Measurements from ENCODE around the gene MYO7B.

MYO7B gene

GRCh38 chr2:127530245-127531140 lies 5.0 kb upstream of the MYO7B start:
- no peak for TF ChIP-seq GATA1 (IDR thresholded peaks at IDR 0.05; ENCODE audit: low read depth, low read length)
- no peak for DNase-seq

- DNase-seq: no peak
- TF ChIP-seq GATA1 (IDR thresholded peaks at IDR 0.05; ENCODE audit: low read depth, low read length): no peak
- TF ChIP-seq POLR2A (IDR thresholded peaks at IDR 0.05; ENCODE audit: low read length): no peak
Measured at GRCh38 chr2:127531221-127531648, 4.2 kb upstream of the MYO7B start.

DNA sequence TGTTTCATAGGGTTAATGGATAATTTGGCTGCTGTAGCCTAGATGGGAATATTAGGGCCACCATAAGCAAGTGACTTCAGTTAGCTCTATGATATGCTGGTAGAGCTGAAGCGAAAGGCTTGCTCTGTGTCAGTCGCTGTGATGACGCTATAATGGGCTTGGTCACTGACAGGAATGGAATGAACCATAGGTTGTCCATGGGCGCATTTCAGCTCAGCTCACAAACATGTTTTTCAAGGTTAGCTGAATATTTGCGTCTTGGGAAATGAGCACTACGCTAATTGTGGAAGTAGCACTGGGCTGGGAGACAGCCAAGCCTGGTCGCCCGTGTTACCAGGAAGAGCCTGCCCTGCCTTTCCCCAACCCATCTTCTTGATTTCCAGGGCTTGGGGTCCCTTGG lies 3.2 kb upstream of the MYO7B start:
- TF ChIP-seq GATA1 (IDR thresholded peaks at IDR 0.05; ENCODE audit: low read depth, low read length): no peak
- TF ChIP-seq POLR2A (IDR thresholded peaks at IDR 0.05; ENCODE audit: low read length): no peak
- DNase-seq: no peak

- TF ChIP-seq POLR2A (IDR thresholded peaks at IDR 0.05; ENCODE audit: low read length) (no peak), GATA1 (IDR thresholded peaks at IDR 0.05; ENCODE audit: low read depth, low read length) (no peak)
Measured at GRCh38 chr2:127535918-127536317, 435 bp downstream of the MYO7B start.

DNA sequence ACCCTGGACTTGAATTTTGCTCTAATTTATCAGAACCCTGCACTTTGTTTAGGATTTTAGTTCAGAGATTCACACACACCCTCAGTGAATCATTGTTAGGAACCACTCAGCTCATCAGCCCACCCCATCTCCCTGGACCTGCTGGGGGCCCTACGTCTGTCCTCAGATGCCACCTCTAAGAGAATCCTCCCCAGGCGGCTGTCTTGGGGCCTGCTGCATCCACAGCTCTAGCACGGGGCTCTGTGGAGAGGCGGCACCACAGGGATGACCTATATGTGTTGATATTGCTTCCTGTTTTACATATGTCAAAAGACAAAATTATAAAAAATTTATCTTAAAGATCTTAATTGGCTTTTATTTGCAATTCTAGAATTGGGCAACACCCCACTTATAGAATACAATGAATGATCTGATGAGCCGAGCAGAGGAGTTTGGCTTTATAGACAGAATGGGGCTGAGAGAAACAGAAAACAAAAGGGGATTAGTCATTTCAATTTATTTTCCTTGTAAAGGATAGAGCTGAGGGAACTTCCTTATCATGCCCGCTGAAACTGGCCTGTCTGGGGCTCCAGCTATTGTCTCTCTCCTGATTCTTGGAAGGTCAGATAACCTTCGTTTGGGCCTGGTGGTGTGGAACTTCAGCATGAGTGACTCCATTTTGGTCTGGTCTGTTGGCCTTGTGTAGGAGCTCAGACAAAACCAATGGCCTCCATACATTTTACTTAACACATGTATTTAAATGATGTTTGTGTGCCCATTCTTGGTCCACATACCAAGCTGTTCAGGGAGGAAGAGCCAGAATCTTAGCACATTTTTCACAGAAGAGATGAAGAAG lies 1.4 kb downstream of the MYO7B start:
- no peak for DNase-seq
- no peak for TF ChIP-seq GATA1 (IDR thresholded peaks at IDR 0.05; ENCODE audit: low read depth, low read length)
- TF ChIP-seq POLR2A (IDR thresholded peaks at IDR 0.05; ENCODE audit: low read length): no peak

More at GRCh38 chr2:127535918-127536317, 435 bp downstream of the MYO7B start:
- DNase-seq: no peak

- TF ChIP-seq GATA1 (IDR thresholded peaks at IDR 0.05; ENCODE audit: low read depth, low read length) (no peak), POLR2A (IDR thresholded peaks at IDR 0.05; ENCODE audit: low read length) (no peak)
- DNase-seq: no peak
Measured at GRCh38 chr2:127537644-127538043, 2.2 kb downstream of the MYO7B start.

DNA sequence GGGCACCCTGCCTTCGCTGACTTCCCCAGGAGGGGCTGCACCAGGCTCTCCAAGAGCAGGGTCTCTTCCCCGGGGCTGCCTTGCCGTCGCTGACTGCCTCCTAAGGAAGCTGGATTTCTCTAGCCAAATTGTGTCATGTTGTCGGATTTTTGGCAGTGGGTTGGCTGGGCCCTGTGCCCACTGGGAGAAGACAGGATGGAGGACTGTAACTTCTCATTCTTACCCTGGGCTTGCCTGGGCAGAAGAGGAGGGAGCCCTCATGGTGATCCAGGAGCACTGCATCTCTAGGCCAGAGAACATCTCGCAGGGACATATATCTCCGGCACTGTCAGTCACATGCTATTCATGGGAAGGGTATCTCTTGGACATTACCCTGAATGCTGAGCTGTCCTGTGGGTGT lies 6.3 kb downstream of the MYO7B start:
- no peak for DNase-seq
- TF ChIP-seq POLR2A (IDR thresholded peaks at IDR 0.05; ENCODE audit: low read length) (no peak), GATA1 (IDR thresholded peaks at IDR 0.05; ENCODE audit: low read depth, low read length) (no peak)

DNA sequence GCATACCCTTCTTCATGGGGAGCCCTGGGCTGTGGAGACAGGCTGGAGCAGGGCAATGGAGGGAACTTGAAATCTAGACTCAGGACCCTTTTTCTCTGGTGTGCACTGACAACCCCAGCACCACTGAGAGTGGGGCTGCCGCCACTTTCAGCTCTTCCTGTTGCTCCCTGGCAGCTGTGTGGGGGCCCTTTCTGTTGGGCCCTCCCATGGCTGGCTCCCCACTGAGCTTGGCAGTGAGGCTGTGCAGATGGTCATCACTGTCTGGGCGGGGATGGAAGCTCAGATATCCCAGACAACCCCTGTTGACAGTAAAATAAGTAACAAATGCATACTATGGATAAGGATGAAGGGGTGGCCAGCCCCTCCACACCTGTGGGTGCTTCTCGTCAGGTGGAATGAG lies 6.7 kb downstream of the MYO7B start:
- no peak for TF ChIP-seq GATA1 (IDR thresholded peaks at IDR 0.05; ENCODE audit: low read depth, low read length)
- no peak for TF ChIP-seq POLR2A (IDR thresholded peaks at IDR 0.05; ENCODE audit: low read length)
- DNase-seq: peak in 1 of 2 experiments; percentile 30

DNA sequence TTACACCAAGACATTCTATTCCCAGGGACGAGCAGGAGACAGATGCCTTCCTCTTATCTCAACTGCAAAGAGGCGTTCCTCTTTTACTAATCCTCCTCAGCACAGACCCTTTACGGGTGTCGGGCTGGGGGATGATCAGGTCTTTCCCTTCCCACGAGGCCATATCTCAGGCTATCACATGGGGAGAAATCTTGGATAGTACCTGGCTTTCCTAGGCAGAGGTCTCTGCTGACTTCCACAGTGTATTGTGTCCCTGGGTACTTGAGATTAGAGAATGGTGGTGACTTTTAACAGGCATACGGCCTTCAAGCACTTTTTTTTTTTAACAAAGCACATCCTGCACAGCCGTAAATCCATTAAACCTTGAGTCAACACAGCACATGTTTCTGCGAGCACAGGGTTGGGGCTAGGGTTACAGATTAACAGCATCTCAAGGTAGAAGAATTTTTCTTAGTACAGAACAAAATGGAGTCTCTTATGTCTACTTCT lies 7.6 kb downstream of the MYO7B start:
- peak; percentile 13 to 63 for DNase-seq

- DNase-seq: no peak
- TF ChIP-seq GATA1 (IDR thresholded peaks at IDR 0.05; ENCODE audit: low read depth, low read length): no peak
- TF ChIP-seq POLR2A (IDR thresholded peaks at IDR 0.05; ENCODE audit: low read length): no peak
Measured at GRCh38 chr2:127545189-127545588, 9.7 kb downstream of the MYO7B start.

GRCh38 chr2:127545796-127546195 lies 10.3 kb downstream of the MYO7B start:
- DNase-seq: no peak
- TF ChIP-seq POLR2A (IDR thresholded peaks at IDR 0.05; ENCODE audit: low read length): no peak
- no peak for TF ChIP-seq GATA1 (IDR thresholded peaks at IDR 0.05; ENCODE audit: low read depth, low read length)

GRCh38 chr2:127546797-127547196 lies 11.3 kb downstream of the MYO7B start:
- TF ChIP-seq GATA1 (IDR thresholded peaks at IDR 0.05; ENCODE audit: low read depth, low read length) (no peak), POLR2A (IDR thresholded peaks at IDR 0.05; ENCODE audit: low read length) (no peak)
- DNase-seq: no peak

GRCh38 chr2:127551221-127551930 lies 15.9 kb downstream of the MYO7B start:
- DNase-seq: no peak
- TF ChIP-seq POLR2A (IDR thresholded peaks at IDR 0.05; ENCODE audit: low read length) (no peak), GATA1 (IDR thresholded peaks at IDR 0.05; ENCODE audit: low read depth, low read length) (no peak)

GRCh38 chr2:127552336-127552735 lies 16.9 kb downstream of the MYO7B start:
- TF ChIP-seq GATA1 (IDR thresholded peaks at IDR 0.05; ENCODE audit: low read depth, low read length): no peak
- TF ChIP-seq POLR2A (IDR thresholded peaks at IDR 0.05; ENCODE audit: low read length): no peak
- DNase-seq: no peak

Measured in erythroblast (primary cell).